22Rv1 (cell line): ENCODE measurements around the gene TUBB1.

Experiments
- ZFX ChIP-seq: fragments of 450-650 bp; IDR thresholded peaks from 2 replicates; pipeline ENCODE4 v1.6.1; 2017; ENCODE audit warnings: antibody characterized with exemption, borderline replicate concordance
- TF ChIP-seq, protein P1 (sequence below): fragments of 450-650 bp; IDR thresholded peaks from 2 replicates; pipeline ENCODE4 v1.5.1; 2017; ENCODE audit warnings: mild to moderate bottlenecking

DNA sequence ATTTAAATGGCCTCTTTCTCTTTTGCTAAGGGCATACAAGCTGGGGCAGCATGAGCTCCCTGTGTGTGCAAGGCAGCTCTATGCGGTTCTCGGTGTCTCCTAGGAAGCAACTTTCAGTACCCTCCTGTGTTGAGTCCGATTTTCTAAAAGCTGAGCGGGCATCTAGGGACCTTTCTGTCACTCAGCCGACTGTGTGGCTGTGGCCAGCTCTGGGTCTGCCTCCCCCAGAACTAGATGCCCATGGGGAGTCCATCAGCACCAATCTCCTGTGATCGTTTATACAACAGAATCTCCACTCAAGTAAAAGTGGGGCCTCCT lies 30.7 kb upstream of the TUBB1 start:
- TF ChIP-seq, protein P1, sequence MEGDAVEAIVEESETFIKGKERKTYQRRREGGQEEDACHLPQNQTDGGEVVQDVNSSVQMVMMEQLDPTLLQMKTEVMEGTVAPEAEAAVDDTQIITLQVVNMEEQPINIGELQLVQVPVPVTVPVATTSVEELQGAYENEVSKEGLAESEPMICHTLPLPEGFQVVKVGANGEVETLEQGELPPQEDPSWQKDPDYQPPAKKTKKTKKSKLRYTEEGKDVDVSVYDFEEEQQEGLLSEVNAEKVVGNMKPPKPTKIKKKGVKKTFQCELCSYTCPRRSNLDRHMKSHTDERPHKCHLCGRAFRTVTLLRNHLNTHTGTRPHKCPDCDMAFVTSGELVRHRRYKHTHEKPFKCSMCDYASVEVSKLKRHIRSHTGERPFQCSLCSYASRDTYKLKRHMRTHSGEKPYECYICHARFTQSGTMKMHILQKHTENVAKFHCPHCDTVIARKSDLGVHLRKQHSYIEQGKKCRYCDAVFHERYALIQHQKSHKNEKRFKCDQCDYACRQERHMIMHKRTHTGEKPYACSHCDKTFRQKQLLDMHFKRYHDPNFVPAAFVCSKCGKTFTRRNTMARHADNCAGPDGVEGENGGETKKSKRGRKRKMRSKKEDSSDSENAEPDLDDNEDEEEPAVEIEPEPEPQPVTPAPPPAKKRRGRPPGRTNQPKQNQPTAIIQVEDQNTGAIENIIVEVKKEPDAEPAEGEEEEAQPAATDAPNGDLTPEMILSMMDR, result no peak
- no peak for TF ChIP-seq ZFX
